HG03103 (cell line): ENCODE measurements around the gene APBB1IP.
"Not testable (repeated sequence)": the region's sequence is repeated elsewhere in the genome, so short reads cannot be mapped to it uniquely, and the experiment has no call there.

Experiments
- ATAC-seq: cut with Tn5 transposase; IDR thresholded peaks from one replicate; pipeline ENCODE4 v1.9.1; 2021; ENCODE audit warnings: low read depth; ENCODE audit not compliant: unreplicated experiment

The APBB1IP gene

DNA sequence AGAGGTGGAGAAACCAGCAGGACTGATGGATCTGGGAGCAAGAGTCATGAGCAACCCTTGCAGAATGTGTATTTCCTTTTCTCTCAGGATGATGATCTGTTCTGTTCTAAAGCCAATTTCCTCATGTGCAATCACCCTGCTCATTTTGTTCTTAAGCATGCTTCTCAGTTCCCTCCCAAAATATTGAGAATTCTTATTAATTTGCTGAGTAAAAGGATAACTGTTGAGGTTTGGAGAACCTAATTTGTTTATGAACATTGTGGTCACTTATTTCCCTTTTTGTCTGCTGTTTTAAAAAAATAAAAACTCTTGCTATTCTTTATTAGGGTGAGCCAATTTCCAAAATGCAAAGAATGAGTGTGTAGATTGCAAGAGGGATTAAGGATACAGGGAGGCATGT lies 106.8 kb downstream of the APBB1IP start:
- no peak for ATAC-seq

GRCh38 chr10:26550774-26551526 lies 112.8 kb downstream of the APBB1IP start:
- no peak for ATAC-seq

DNA sequence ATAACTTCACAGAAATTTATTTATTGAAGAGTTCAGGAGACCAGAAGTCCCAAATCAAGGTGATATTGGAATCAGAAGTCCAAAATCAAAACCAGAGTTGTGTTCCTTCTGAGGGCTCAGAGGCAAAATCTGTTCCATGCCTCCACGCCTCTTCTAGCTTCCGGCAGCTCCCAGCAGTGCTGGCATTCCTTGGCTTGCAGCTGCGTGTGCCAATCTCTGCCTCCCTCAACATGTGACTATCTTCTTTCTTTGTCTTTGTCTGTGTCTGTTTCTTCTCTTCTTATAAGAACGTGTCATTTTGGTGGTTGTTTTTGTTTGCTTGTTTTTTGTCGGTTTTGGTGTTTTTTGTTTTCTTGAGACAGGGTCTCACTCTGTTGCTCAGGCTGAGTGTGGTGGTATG lies 116.1 kb downstream of the APBB1IP start:
- ATAC-seq, result no peak

- ATAC-seq, result no peak
Measured at GRCh38 chr10:26555719-26556368, 117.7 kb downstream of the APBB1IP start.

GRCh38 chr10:26556748-26557640 lies 118.9 kb downstream of the APBB1IP start:
- no peak for ATAC-seq

DNA sequence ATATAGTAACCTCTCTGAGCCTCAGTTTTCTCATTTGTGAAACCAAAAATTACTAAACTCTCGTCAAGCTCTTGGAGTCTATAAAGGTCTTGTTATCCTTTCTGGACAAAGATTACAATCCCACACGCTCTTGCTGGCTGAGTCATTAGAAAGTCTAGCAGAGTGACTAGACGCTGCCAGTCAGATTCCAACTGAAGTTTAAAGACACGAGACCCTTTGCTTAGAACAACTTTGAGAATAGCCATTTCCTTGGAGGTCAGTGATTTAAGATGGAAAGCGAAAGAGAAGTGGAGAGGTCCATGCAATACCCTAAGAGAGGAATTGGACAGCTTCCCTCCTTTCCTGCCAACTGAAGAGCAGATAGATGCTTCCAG lies 119.5 kb downstream of the APBB1IP start:
- ATAC-seq, result no peak

DNA sequence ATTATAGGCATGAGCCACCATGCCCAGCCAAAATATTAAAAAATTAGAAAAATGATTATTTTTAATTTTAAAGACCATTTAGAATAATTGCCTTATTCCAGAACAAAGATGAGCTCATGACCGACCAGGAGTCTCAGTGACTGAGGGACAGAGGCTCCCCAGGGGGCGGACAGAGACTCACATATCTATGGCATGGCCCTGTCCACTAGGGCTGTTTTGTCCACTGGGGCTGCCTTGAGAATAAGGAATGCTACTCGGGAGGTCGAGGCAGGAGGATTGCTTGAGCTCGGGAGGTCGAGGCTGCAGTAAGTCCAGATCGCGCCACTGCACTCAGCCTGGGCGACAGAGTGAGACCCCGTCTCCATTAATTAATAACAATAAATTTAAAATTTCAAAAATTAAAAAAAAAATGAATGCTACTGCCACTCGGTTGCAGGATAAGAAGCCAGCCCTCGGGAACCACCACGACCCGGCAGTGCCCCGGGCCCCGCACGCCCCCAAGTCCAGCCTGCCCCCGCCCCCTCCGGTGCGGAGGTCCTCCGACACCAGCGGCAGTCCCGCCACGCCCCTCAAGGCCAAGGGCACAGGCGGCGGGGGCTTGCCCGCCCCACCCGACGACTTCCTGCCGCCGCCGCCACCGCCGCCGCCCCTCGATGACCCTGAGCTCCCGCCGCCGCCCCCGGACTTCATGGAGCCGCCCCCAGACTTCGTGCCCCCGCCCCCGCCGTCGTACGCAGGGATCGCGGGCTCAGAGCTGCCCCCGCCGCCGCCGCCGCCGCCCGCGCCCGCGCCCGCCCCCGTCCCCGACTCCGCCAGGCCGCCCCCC lies 128.6 kb downstream of the APBB1IP start:
- no peak for ATAC-seq

DNA sequence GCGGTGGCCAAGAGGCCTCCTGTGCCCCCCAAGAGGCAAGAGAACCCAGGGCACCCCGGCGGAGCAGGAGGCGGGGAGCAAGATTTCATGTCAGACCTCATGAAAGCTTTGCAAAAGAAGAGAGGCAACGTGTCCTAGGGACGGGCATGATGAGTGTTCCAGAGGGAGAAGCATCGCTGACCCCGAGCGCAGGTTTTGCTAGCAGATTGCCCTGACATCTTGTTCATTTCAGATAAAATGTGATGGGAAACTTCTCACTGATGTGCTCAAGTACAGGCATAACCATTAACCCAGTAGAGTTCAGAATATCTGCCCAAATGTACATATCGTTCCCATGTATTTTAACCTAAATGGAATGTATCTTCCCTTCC lies 129.2 kb downstream of the APBB1IP start:
- ATAC-seq, result no peak

GRCh38 chr10:26571655-26572054 lies 133.5 kb downstream of the APBB1IP start:
- no peak for ATAC-seq

GRCh38 chr10:26573674-26574073 lies 135.5 kb downstream of the APBB1IP start:
- no peak for ATAC-seq

DNA sequence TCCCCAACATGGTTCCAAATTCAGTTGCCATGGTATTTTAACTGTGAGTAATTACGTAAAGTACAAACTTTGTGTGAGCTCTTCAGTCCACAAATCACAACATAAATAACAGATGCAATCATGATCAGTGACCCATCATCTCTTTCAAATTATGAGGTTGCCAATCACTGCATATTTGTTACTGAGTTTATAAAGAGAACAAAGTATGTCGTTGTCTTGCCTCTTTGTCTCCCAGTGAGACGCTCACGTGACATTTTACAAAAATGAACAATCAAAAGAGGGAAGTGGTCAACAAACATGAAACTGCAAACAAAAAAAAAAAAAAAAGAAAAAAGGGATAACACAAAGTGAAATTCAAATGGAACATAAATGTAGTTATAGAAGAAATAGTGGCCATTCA lies 136.6 kb downstream of the APBB1IP start:
- ATAC-seq, result peak; percentile 72

GRCh38 chr10:26578371-26578770 lies 140.2 kb downstream of the APBB1IP start:
- not testable (repeated sequence) for ATAC-seq

- ATAC-seq, result no peak
Measured at GRCh38 chr10:26579256-26580063, 141.3 kb downstream of the APBB1IP start.

- ATAC-seq, result no peak
Measured at GRCh38 chr10:26586211-26586610, 148.1 kb downstream of the APBB1IP start.

- no peak for ATAC-seq
Measured at GRCh38 chr10:26588611-26589010, 150.5 kb downstream of the APBB1IP start.

- not testable (repeated sequence) for ATAC-seq
Measured at GRCh38 chr10:26589813-26590212, 151.7 kb downstream of the APBB1IP start.

DNA sequence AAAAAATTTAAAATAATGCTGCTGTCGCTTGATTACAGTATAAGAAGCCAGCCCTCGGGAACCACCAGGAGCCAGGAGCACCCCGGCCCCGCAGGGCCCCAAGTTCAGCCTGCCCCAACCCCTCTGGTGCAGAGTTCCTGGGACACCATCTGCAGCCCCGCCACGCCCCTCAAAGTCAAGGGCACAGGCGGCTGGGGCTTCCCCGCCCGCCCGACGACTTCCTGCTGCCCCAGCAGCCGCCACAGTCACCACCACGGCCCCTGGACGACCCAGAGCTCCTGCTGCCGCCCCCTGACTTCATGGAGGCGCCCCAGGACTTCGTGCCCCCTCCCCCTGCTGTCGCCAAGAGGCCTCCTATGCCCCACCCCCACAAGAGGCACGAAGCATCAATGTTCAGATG lies 155.8 kb downstream of the APBB1IP start:
- ATAC-seq, result peak; percentile 76

DNA sequence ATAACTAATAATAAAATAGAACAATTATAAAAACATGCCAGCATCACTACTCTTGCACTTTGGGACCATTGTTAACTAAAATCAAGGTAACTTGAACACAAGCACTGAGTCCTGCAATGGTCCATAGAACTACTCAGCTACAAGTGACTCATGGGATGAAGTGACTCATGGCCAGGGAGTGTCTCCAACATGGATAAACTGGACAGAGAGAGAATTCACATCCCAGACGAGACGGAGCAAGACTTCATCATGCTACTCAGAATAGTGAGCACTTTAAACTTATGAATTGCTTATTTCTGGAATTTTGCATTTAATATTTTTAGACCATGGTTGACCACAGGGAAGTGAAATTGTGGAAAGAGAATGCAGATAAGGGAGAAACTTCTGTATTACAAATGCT lies 165.1 kb downstream of the APBB1IP start:
- not testable (repeated sequence) for ATAC-seq

GRCh38 chr10:26604320-26605093 lies 166.4 kb downstream of the APBB1IP start:
- not testable (repeated sequence) for ATAC-seq
